Measurements from ENCODE around the gene CPNE7. TPM values are rescaled to one million over a fixed set of nuclear protein-coding genes. Genes with fewer than 3 reads are reported as not detected.

The CPNE7 gene
- total and polyA plus RNA-seq, 2 donors (not counting 1 experiment from before 2014, with no cell fraction given): 0.51 to 0.76 TPM

GRCh38 chr16:89530401-89531381 lies 44.9 kb upstream of the CPNE7 start:
- 96% methylated on average over 36 of the region's 37 CpGs for WGBS (ENCODE audit: insufficient coverage)
- Histone ChIP-seq H3K27ac (ENCODE audit: low read length in 2 of 2) (no peak overlapping the region), H3K9me3 (ENCODE audit: control extremely low read depth in 1 of 3, control insufficient read depth in 2 of 3, insufficient read depth in 1 of 3, low read length in 2 of 3) (no peaks in the 10 kb centered on the region), H2AFZ (ENCODE audit: insufficient read depth, low read depth, low read length, poor library complexity, severe bottlenecking) (no peak overlapping the region), H3K9ac (ENCODE audit: low read length) (no peak overlapping the region), H3K4me3 (ENCODE audit: control extremely low read depth in 1 of 5, extremely low read depth in 1 of 5, insufficient read depth in 1 of 5, low read depth in 2 of 5, low read length in 4 of 5) (no peak overlapping the region), H3K4me2 (replicated peaks; ENCODE audit: low read depth, low read length, poor library complexity, severe bottlenecking) (no peak overlapping the region), H3K27me3 (replicated peaks in 1 of 4; ENCODE audit: control extremely low read depth in 1 of 4, control insufficient read depth in 3 of 4, insufficient read depth in 4 of 4, low read length in 3 of 4) (no peaks in the 10 kb centered on the region), H3K4me1 (ENCODE audit: control insufficient read depth in 2 of 2, insufficient read depth in 2 of 2, low read length in 2 of 2) (peaks cover 29 to 30% of the 10 kb centered on the region in 2 donors), H3K79me2 (ENCODE audit: control insufficient read depth, insufficient read depth, low read length) (peaks cover 58% of the 10 kb centered on the region), H4K20me1 (ENCODE audit: control insufficient read depth, insufficient read depth, low read length, poor library complexity, severe bottlenecking) (peaks cover 18% of the 10 kb centered on the region), H3K36me3 (replicated peaks in 1 of 2; ENCODE audit: control extremely low read depth in 1 of 2, control insufficient read depth in 1 of 2, extremely low read depth in 1 of 2, insufficient read depth in 2 of 2, low read length in 1 of 2) (peaks cover 10 to 52% of the 10 kb centered on the region in 2 experiments)
- no peak for TF ChIP-seq CTCF (IDR thresholded peaks at IDR 0.05)
- no peak for TF ChIP-seq EZH2 (IDR thresholded peaks at IDR 0.05; ENCODE audit: borderline replicate concordance, insufficient read depth, low read depth, low read length, poor library complexity, severe bottlenecking)
- no peak for ATAC-seq (ENCODE audit: low read depth)
- DNase-seq: no peak
- ChIA-PET CTCF (no interaction called here), POLR2A (no interaction called here)
- H3K9me3 Mint-ChIP-seq (ENCODE audit: insufficient read depth): no peaks in the 10 kb centered on the region
- no peak overlapping the region for H3K27ac Mint-ChIP-seq
- peaks cover 29% of the 10 kb centered on the region for H3K4me1 Mint-ChIP-seq
- H3K27me3 Mint-ChIP-seq: no peaks in the 10 kb centered on the region
- intact Hi-C loops (cut with micrococcal nuclease): no loop called here
- no peak overlapping the region for H3K4me3 Mint-ChIP-seq

Measured in B cell (primary cell).